HFF-Myc (cell line): ENCODE data around the gene CFAP157.

Experiments used
- DNase-seq: peaks from one replicate; pipeline ENCODE4 v3.0.0-alpha.2; 2011; ENCODE audit warnings: low read depth; ENCODE audit errors: extremely low read depth
- H3K4me3 ChIP-seq: replicated peaks from 2 replicates; pipeline ENCODE4 v1.5.1; 2011; ENCODE audit warnings: low read depth, mild to moderate bottlenecking, control low read depth, low read length
- TF ChIP-seq, protein P1 (sequence below): IDR thresholded peaks from 2 replicates; pipeline ENCODE4 v1.5.1; 2012; ENCODE audit warnings: mild to moderate bottlenecking, low read depth, low read length, control low read depth; ENCODE audit errors: missing control alignments

Gene CFAP157

DNA sequence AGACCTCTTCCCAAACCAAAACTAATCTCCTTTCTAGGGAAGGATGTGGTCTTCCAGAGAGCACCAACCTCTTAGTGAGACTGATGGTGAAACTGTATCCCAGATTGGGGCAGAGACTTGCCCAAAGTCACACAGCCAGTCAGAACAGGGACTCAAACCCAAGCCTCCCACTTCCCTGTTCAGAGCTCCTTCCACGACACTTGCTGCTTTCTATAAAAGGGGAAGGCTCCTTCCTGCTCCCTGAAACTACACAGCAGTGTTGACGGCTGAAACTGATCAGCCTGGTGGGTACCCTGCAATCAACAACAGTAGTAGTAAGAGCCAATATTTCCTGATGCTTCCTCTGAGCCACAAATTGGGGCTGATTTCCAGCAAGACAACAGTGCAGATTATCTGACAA, 26.8 kb downstream of the CFAP157 start:
- no peak for DNase-seq
- no peak overlapping the region for H3K4me3 ChIP-seq
- TF ChIP-seq, protein P1, sequence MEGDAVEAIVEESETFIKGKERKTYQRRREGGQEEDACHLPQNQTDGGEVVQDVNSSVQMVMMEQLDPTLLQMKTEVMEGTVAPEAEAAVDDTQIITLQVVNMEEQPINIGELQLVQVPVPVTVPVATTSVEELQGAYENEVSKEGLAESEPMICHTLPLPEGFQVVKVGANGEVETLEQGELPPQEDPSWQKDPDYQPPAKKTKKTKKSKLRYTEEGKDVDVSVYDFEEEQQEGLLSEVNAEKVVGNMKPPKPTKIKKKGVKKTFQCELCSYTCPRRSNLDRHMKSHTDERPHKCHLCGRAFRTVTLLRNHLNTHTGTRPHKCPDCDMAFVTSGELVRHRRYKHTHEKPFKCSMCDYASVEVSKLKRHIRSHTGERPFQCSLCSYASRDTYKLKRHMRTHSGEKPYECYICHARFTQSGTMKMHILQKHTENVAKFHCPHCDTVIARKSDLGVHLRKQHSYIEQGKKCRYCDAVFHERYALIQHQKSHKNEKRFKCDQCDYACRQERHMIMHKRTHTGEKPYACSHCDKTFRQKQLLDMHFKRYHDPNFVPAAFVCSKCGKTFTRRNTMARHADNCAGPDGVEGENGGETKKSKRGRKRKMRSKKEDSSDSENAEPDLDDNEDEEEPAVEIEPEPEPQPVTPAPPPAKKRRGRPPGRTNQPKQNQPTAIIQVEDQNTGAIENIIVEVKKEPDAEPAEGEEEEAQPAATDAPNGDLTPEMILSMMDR = no peak

DNA sequence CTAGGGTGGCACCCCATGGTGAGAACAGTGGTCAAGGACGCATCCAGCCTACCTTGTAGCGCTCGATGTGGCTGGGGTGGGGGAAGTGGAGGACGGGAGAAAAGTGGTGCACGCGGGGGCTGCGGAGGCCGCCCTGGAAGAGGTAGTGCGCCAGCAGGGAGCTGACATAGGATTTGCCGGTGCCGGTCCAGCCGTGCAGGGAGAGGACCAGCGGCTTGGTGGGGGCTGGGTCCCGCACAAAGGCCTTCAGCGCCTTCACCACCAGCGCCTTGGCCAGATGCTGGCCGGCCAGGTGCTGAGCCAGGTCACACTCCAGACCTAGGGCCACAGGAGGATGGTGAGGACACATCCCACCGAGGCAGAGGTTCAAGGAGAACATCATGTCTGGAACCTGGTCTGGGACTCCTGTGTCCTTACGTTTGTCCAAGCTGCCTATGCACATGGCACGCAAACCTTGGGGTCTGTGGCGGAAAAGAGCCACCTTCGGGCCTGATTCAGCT, 27.5 kb downstream of the CFAP157 start:
- H3K4me3 ChIP-seq = peak overlapping the region; percentile 57
- no peak for DNase-seq
- TF ChIP-seq, protein P1 = no peak

DNA sequence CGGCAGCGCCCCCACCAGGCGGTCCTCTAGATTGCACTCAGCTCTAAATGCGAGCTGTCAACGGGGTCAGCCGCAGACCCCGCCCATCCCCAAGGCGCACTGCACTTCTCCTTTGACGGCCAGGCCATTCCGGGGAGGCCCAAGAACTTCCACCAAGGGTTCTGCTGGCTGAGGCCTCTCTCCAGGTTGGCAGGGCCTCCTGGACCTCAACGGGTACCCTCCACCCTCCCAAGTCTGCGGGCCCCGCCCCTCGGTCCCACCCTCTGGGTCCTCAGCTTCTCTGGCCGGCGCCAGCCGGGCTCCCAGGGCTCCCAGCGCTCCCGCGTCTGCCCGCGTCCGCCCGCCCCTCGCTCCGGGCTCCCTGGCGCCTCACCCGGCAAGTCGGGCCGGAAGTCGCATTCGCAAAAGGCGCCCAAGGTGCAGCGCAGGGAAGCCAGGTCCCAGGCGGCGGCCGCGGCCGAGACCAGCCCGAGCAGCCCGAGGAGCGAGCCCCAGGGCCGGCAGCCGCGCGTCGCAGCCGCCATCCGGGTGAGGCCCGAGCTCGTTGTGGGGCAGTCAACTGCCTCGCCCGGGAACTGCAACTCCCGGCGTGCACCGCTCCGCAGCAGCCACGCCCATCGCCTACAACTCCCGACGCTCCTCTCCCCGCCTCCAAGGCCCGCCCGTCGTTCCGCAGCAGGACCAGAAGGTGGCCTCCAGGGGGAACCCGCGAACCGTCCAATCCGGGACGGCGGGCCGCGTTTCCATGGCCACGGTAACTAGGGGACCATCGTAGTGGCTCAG, 28.1 kb downstream of the CFAP157 start, which contains the start of gene TOR2A:
TSS of gene TOR2A (minus strand) at position 548 of the 783 bp plus-strand sequence. CDS start at position 524, 24 bp downstream.
- TF ChIP-seq, protein P1 = peak; percentile 92
- peak within 1 kb of the TSS; percentile 57 for H3K4me3 ChIP-seq
- DNase-seq = peak; percentile 85

DNA sequence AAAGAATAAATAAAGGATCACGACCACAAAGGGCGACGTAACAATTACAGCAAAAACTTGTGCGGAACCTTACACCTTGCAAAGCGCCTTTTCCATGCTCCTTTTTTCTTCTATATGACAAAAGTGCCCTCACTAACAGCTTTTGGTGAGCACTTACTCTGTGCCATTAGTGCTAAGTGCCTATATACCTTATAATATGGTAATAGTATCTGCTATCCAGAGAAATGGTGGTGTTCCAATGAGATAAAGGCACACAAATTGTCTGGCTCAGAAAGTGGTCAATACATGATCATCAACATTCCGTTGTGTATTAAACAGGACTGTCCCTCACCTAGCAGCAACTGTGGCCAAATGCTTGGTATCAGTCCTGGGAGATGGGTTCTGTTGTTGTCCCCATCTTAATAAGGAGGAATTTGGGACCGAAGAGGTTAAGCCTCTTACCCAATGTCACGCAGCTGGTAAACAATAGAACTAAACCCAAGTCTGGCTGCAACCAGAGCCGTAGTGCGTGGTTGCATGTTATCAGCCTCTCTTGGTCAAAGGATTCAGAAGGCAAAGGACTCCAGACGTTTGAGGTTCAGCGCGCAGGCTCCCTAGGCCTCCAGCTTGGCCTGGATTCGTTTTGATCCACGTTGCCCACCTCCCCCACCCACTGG, 28.9 kb downstream of the CFAP157 start:
- TF ChIP-seq, protein P1 = no peak
- H3K4me3 ChIP-seq = no peak overlapping the region

DNA sequence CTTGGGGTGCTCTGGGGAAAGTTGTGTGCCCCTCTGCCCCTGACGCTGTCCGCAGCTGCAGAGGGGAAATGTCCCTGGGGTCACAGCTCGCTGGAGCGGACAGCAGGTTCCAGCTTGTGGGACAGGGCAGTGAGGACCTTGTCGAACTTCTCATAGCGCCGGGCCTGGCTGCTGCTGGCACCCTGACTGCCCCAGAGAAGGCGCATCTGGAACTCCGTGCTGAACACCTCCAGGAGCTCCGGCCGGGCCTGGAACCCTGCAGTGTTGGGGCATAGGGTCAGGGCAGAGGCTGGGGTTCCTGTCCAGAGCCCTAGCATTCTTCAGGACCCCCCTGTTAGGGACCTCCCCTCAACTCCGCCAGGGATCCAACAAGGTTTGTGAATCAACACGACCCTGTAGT, 31.9 kb downstream of the CFAP157 start:
- H3K4me3 ChIP-seq = no peak overlapping the region
- TF ChIP-seq, protein P1 = no peak
- no peak for DNase-seq

More for the DNA sequence above, 28.9 kb downstream of the CFAP157 start:
- DNase-seq = no peak

DNA sequence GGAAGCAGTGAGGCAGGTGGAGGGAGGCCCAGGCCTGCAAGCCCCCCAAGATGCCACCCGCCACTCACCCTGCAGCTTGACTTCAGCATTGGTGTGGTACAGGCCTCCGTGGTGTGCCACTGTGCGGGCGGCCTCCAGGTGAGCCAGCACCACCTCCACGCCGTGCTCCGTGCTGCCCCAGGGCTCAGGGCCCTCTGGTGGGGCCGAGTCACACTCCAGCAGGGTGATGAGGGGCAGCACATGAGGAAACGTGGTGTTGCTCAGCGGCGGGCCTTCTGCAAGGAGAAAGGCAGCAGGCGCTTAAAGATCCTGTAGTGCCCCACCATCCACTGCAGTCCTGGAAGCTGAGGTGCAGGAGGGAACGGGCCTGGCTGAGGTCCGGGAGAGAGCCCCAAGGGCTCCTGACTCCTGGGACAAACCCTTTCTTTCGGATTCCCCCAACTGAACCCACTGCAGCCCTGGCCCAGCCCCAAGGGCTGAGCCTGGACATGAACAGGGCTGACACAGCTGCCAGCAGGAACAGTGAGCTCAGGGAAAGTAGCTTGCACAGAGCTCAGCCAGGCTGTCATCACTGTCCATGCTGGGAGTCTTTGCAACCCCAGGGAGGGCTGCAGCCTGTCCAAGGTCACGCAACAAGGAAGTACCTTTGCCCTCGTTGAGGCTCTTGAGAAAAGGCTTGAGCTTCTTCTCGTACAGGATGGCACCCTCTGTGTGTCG, 33.0 kb downstream of the CFAP157 start:
- TF ChIP-seq, protein P1 = no peak
- no peak for DNase-seq
- H3K4me3 ChIP-seq = no peak overlapping the region
